Measurements from ENCODE around the gene ZNF112. TPM values are rescaled to one million over a fixed set of nuclear protein-coding genes. Genes with fewer than 3 reads are reported as not detected.
"Not testable (repeated sequence)": the region's sequence is repeated elsewhere in the genome, so short reads cannot be mapped to it uniquely, and the experiment has no call there.

The ZNF112 gene
- total RNA-seq, result 1 to 10 TPM in 4 of 6 experiments, under 1 TPM in 2; 0.86 to 1.7 (median 1.1) TPM
- long read RNA-seq, result 0 reads

- peaks cover 0 to 6% (median 0%) of the 10 kb centered on the region in 4 donors for H3K4me1 ChIP-seq
- WGBS (ENCODE audit: insufficient coverage, low coverage, low lambda C conversion rate, missing lambda C conversion rate), result 4% methylated on average over 29 of the region's 38 CpGs
- H3K27ac ChIP-seq, result no peak within 1 kb of the TSS
- peak; percentile 100 for ATAC-seq
- intact Hi-C loops (cut with DNase I), result no loop called here
- no peaks in the 10 kb centered on the region for H3K9me3 ChIP-seq
- peak; percentile 88 to 96 (median 94) for DNase-seq
- peak within 1 kb of the TSS; percentile 36 to 66 (median 65) for H3K4me3 ChIP-seq
- no peaks in the 10 kb centered on the region for H3K36me3 ChIP-seq
- no peaks in the 10 kb centered on the region for H3K27me3 ChIP-seq
- TF ChIP-seq CTCF (IDR thresholded peaks at IDR 0.05) (no peak), POLR2A (IDR thresholded peaks at IDR 0.05) (peak; percentile 46)
These were observed at the start of gene ZNF112 for GRCh38 chr19:44356383-44357111. TSS of gene ZNF112 (minus strand) at chr19:44356680. CDS start at chr19:44340539, 16,141 bp downstream.

GRCh38 chr19:44401139-44402115, 44.9 kb upstream of the ZNF112 start, which contains the start of gene ZNF285:
TSS of gene ZNF285 (minus strand) at chr19:44401608. CDS start at chr19:44397213, 4,395 bp downstream.
- H3K27ac ChIP-seq, result no peak within 1 kb of the TSS
- 11% methylated on average over 21 of the region's 43 CpGs for WGBS (ENCODE audit: insufficient coverage, low coverage, low lambda C conversion rate, missing lambda C conversion rate)

GRCh38 chr19:44389268-44389667, 32.8 kb upstream of the ZNF112 start:
- H3K9me3 ChIP-seq; H3K27me3 ChIP-seq; H3K4me3 ChIP-seq; H3K4me1 ChIP-seq; H3K36me3 ChIP-seq; ATAC-seq; DNase-seq; intact Hi-C loops (cut with DNase I); H3K27ac ChIP-seq: not testable (repeated sequence)
- 91% methylated on average over 4 of the region's 4 CpGs for WGBS (ENCODE audit: insufficient coverage, low coverage, low lambda C conversion rate, missing lambda C conversion rate)

More at GRCh38 chr19:44401139-44402115, 44.9 kb upstream of the ZNF112 start, which contains the start of gene ZNF285:
- Histone ChIP-seq H3K36me3 (no peaks in the 10 kb centered on the region), H3K4me1 (no peaks in the 10 kb centered on the region), H3K4me3 (peak within 1 kb of the TSS; percentile 40 to 63 (median 42)), H3K27me3 (no peaks in the 10 kb centered on the region), H3K9me3 (no peaks in the 10 kb centered on the region)
- intact Hi-C loops (cut with DNase I), result no loop called here
- no peak for TF ChIP-seq POLR2A (IDR thresholded peaks at IDR 0.05)
- no peak for TF ChIP-seq CTCF (IDR thresholded peaks at IDR 0.05)
- peak; percentile 88 to 93 (median 89) for DNase-seq
- peak; percentile 97 to 100 (median 100) for ATAC-seq

GRCh38 chr19:44374789-44375188, 18.3 kb upstream of the ZNF112 start:
- Histone ChIP-seq H3K4me1 (no peaks in the 10 kb centered on the region), H3K27me3 (no peaks in the 10 kb centered on the region), H3K4me3 (no peak overlapping the region), H3K36me3 (no peaks in the 10 kb centered on the region), H3K9me3 (peaks cover 0 to 2% (median 0%) of the 10 kb centered on the region in 4 donors), H3K27ac (no peak overlapping the region)
- ATAC-seq (no peak), DNase-seq (no peak)
- intact Hi-C loops (cut with DNase I), result no loop called here
- TF ChIP-seq POLR2A (IDR thresholded peaks at IDR 0.05) (no peak), CTCF (IDR thresholded peaks at IDR 0.05) (no peak)
- 49% methylated on average over 2 of the region's 2 CpGs for WGBS (ENCODE audit: insufficient coverage, low coverage, low lambda C conversion rate, missing lambda C conversion rate)

Data from right lobe of liver (tissue), 6 donors.